HG03175 (cell line): Measurements from ENCODE around the gene DNMT3A.
A peak's percentile ranks its signal among the peaks of the same experiment; 100 is the strongest.

Experiments
- ATAC-seq: cut with Tn5 transposase; IDR thresholded peaks from one replicate; pipeline ENCODE4 v1.9.1; 2021; ENCODE audit warnings: mild to moderate bottlenecking, moderate library complexity; ENCODE audit not compliant: unreplicated experiment

The DNMT3A gene

DNA sequence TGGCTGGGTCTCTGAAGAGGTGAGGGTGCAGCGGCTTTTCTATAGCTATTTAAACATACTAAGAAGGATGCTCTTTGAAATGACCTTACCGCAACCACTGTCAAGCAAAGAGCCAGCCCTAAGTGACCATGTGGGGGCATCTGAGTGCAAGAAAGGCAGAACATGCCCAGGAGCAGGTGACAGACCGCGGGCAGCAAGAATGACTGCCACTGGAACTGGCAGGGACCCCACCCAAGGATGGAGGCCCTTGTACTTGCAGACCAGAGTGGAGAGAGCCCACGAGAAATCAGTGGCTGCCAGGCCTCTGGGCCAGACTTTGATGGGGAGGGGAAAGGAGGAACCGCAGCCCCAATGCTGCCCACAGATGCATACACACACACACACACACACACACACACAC is 33.1 kb downstream of the DNMT3A start:
- ATAC-seq: no peak

DNA sequence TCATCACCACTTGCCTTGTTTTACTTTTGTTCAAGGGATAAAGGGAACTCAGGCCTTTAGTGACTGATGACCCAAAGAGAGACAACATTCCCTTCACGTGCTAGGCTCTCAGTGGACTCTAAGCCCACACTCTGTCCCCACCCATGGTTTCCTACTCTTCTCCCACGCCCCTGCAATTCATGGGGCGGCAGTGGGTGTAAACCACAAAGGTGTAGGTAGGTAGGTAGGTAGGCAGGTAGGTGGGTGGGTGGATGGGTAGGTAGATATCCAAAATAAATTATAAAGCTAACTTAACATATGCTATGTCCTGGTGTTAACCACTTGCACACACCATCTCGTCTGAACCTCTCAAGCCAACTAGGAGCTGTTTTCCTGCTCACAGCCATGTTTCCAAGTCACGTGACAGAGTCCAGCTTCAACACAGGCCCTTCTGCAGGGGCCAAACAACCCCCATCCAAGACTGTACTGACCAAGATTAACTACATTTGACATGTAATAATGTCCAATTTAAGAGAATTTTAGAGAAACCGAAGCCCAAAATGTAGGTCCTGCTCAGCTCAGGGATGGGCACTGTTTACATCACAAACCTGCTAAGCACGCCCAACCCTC is 33.7 kb downstream of the DNMT3A start:
- no peak for ATAC-seq

- no peak for ATAC-seq
These were observed 34.9 kb downstream of the DNMT3A start for GRCh38 chr2:25306777-25307368.

DNA sequence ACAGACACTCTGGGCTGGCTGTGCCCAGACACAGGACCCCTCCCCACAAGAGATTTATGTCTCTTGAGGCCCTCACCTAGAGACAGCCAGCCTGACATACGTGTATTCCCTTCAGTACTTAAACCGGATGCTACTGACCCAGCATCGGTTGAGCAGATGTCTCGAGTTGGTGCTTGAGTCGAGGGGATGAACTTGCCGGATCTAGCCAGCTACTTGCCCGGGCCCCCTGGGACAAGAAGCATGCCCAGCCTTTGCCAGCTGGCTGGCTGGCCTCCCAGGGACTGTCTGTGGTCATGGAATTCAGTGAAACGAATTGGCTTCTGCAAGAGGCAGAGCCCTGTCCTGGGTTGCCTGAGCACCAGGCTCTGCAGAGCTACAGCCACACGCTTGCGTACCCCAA is 36.0 kb downstream of the DNMT3A start:
- ATAC-seq: no peak

DNA sequence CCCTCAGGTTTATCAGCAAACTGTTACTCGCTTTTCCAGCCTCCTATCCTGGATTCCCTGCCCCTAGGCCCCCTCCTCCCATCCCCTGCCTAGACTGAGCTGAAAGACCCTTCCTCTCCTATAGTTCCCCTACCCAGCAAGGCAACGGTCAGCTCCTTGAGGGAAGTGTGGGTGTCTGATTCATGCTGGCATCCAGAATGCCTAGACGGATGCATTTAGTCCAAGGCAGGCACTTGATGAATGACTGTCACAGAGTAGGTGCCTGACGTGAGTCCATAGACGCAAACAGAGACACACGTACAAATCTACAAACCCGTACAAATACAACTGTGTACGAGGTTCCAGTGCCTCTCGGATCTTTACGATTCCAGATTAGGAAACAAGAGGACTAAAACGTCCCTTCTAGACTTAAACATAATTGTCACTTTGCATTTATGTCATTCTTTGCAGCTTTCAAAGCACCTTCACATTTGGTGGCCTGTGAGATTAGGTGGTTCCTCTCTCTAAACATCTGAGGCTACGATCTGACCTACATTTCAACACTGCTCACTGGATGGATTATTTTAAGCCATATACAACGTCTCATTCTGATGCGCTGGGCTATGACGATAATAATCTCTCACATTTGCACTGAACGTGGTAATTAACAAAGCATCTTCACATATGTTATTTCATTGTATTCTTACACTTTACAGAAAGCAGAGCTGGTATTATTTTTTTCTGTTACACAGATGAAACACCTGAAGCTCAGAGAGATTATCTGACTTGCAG is 36.7 kb downstream of the DNMT3A start:
- ATAC-seq: no peak

DNA sequence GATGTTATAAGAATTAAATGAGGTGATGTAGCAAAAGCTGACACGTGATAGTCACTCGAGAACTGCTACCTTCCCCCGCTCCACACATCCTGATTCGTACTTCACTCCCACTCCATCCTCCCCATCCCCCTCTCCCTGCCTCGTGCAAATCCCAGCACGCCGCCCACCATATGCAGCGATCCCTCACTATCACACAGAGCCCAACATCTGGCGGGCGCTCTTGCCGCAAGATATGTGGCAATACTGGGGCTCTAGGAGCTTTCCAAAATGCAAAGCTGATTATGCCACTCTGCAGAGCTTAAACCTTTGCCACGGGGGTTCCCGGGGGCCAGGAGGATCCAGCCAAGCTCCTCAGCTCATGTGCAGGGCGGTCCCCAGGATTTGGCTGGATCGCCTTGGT is 37.4 kb downstream of the DNMT3A start:
- ATAC-seq: no peak

DNA sequence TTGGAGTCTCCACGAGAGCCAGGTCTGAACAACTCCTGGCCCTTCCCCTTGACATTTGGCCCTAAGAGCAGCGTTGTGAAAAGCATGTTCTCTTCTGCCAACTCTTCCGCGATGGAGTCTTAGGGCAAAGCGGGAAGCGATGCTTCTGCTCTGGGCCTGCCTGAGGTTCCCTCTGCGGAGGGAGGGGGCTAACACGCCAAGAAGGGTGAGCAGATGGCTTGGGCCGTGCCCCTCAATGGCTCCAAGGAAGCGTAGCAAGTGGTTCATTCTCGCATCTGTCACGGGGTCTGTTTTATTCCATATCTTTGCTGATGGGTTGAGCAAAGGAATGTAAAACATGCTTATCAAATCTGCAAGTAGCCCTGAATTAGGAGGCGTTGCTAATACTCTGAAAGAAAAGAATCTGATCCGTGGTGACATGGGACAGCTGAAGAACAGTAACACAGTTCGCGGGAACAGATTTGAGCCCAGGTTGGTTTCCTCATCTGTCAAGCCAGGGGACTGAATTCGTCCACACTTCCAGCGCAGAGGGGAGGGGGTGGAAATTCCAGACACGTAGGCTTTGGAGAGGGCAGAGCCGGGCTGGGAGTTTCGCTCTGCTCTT is 38.0 kb downstream of the DNMT3A start:
- ATAC-seq: no peak

GRCh38 chr2:25302758-25303375 is 38.9 kb downstream of the DNMT3A start:
- ATAC-seq: no peak

DNA sequence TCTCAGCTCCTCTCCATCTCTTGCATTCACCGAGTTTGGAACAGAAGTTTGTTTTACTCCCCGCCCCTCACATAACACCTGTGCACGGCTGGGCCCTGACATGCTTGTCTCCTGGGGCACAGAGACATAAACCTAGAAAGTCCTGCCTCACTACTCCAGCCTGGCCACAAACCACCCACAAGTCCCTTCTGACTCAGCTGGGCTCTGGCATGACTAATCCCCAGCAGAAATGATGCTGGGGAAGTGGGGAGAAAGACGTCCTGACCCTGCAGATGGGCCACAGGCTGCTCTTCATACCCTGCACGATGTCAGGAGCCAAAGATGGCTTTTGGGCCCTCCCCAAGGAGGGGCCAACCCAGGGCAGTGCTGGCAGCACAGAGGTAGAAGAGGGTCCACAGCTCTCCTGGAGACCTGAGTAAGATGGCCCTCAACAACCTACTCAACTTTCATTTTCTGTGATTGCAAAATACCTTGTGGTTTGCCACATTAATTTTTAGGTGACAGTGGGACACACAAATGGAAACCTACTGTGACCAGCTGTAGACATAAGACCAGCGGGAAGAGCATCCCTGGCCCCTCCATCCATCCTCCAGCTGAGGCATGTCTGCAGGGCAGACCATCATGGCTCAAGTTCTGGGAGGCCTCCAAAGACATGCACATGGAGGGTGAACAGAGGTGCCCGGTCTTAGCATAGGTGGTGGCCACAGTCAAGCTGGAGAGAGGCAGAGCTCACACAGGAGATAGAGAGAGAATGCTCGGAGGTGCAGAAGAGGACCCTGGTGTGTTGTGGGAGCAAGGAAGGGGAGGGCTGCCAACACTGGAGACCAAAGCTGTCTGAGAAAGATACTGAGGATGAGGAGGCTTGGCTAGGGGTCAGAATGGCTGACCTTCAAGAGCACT is 40.0 kb downstream of the DNMT3A start:
- peak; percentile 97 for ATAC-seq

DNA sequence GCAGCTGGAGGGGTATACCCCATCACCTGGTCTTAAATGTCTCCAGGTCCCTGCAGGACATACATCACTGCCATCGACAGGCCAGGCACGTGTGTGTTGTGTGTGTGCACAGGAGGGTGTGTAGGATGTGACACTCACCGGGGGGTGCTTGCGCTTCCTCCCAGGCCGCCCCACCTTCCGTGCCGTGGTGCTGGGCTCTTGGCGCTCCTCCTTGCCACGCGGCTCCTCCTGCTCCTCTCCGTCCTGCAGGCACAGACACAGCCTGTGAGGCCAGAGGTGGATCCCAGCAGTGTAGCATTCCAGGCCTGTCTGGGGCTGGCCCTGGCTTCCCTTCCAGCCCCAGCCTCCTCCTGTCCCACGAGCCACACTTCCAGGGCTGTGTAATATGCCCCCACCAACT is 41.7 kb downstream of the DNMT3A start:
- ATAC-seq: no peak

- no peak for ATAC-seq
These were observed 42.8 kb downstream of the DNMT3A start for GRCh38 chr2:25298776-25299431.

- ATAC-seq: no peak
These were observed 44.0 kb downstream of the DNMT3A start for GRCh38 chr2:25297738-25298137.

DNA sequence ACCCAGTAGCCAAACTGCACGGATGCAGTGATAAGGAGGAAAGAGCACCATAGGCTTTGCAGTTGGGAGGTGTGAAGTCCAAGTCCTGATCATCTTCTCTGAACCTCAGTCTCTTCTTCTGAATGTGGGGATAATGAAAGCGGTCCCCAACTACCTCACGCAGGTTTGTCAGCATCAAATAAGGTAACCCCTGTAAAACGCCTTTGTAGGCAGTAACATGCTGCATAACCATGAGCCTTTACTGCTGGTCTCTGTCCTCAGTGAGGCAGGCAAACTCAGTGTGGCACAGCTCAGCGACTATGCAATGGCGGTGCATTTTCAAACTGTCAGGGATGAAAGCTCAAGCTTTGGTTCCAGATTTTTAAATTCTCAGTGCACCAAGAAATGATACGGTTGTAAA is 46.1 kb downstream of the DNMT3A start:
- ATAC-seq: no peak

DNA sequence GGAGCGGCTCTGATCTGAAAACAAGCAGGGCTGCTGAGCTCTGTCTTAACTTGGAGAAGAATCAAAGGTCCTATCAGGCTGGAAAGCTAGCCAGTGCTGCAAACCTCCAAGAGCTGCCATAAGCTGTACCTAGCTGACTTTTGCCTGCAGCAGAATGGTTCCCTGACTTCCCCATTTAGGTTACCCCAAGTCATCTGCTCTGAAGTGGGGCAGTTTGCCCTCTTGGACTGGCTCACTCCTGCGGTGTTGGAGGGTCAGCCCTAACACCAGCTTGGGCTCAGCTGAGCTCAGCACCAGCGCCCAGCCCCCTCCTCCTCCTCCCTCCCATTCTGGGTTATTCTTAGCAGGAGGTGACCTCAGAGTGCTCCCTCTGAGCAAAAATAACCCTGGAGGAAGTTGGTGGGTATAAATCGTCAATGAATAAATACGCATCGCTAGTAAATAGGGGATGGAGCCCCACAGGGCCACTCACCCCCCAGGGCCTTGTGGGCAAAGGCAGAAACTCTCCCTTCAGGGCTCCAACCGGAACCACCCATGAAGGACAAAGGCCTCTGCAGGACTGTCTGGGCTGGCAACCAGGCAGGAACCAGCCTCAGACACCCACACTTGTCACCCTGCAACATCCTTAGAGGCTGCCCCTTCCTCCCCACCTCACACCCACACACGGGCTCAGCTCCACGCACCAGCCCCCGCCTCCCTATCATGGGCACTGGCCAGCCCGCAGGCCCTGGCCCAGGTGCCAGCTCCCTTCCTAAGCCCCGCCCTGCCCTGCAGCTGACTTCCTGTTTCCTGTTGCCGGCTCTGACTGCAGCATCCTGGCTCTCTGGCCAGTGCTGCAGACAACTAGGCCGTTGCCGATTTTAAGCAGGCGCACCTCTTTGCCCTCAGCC is 46.9 kb downstream of the DNMT3A start:
- peak; percentile 87 for ATAC-seq

- ATAC-seq: peak; percentile 11
These were observed 47.7 kb downstream of the DNMT3A start for GRCh38 chr2:25293958-25294562.

DNA sequence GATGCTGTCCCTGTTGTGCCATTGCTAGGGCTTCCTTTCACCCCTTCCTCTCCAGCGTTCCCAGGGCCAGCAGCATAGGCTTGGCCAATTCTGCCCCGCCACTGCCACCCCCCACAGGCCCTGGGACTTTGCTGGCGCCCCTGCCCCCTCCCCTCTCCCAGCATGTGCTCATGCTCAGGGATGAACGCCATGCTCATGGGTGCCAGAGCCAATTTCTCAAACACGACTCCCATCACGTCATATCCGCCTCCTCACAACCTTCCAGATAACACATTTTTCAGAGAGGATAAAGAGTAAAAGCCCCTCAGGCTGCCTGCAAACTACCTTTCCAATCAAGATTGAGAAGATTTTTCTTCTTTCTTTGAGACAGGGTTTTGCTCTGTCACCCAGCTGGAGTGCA is 48.6 kb downstream of the DNMT3A start:
- no peak for ATAC-seq

- ATAC-seq: no peak
These were observed 49.3 kb downstream of the DNMT3A start for GRCh38 chr2:25292408-25292807.

- no peak for ATAC-seq
These were observed 50.8 kb downstream of the DNMT3A start for GRCh38 chr2:25290811-25291495.
